Mesendoderm (in vitro differentiated cells): ENCODE measurements around the gene KCNJ12.

Source experiments
- DNase-seq: peaks from one replicate; pipeline ENCODE4 v3.0.0; 2013
- H2AK5ac ChIP-seq: 2 replicates; pipeline ENCODE4 v1.6.1; 2013; ENCODE audit warnings: low read length, inconsistent platforms
- H2BK120ac ChIP-seq: 2 replicates; pipeline ENCODE4 v1.6.1; 2013; ENCODE audit warnings: low read depth, mild to moderate bottlenecking, low read length, moderate library complexity, mixed read lengths
- H2BK15ac ChIP-seq: replicated peaks from 2 replicates; pipeline ENCODE4 v1.6.1; 2013; ENCODE audit warnings: low read depth, mild to moderate bottlenecking, moderate library complexity
- H2BK5ac ChIP-seq: 2 replicates; pipeline ENCODE4 v1.6.1; 2013; ENCODE audit warnings: low read length, inconsistent platforms
- H3K18ac ChIP-seq: 2 replicates; pipeline ENCODE4 v1.6.1; 2013; ENCODE audit warnings: mild to moderate bottlenecking, low read length, mixed read lengths
- H3K23ac ChIP-seq: one replicate; pipeline ENCODE4 v1.6.1; 2013; ENCODE audit warnings: low read length
- H3K27ac ChIP-seq: 2 replicates; pipeline ENCODE4 v1.5.1; 2013; ENCODE audit warnings: low read depth, mild to moderate bottlenecking, inconsistent platforms, low read length, moderate library complexity
- H3K27me3 ChIP-seq: 2 replicates; pipeline ENCODE4 v1.6.1; 2013; ENCODE audit warnings: low read length, control low read depth, mild to moderate bottlenecking, inconsistent platforms; ENCODE audit not compliant: insufficient read depth, poor library complexity
- H3K36me3 ChIP-seq: 2 replicates; pipeline ENCODE4 v1.6.1; 2013; ENCODE audit warnings: low read length, inconsistent platforms; ENCODE audit not compliant: control insufficient read depth, insufficient read depth
- H3K4ac ChIP-seq: one replicate; pipeline ENCODE4 v1.6.1; 2013; ENCODE audit warnings: low read depth, mild to moderate bottlenecking, low read length, moderate library complexity
- H3K4me1 ChIP-seq: 2 replicates; pipeline ENCODE4 v1.6.1; 2013; ENCODE audit warnings: low read depth, low read length, inconsistent platforms; ENCODE audit not compliant: control insufficient read depth
- H3K4me2 ChIP-seq: 2 replicates; pipeline ENCODE4 v1.6.1; 2013; ENCODE audit warnings: low read length
- H3K4me3 ChIP-seq: 2 replicates; pipeline ENCODE4 v1.5.1; 2013; ENCODE audit warnings: mild to moderate bottlenecking, low read length
- H3K56ac ChIP-seq: one replicate; pipeline ENCODE4 v1.6.1; 2013; ENCODE audit warnings: low read length
- H3K79me1 ChIP-seq: 2 replicates; pipeline ENCODE4 v1.6.1; 2013; ENCODE audit warnings: low read length, inconsistent platforms
- H3K79me2 ChIP-seq: 2 replicates; pipeline ENCODE4 v1.6.1; 2013; ENCODE audit warnings: mild to moderate bottlenecking, low read length; ENCODE audit not compliant: control insufficient read depth, insufficient read depth
- H3K9ac ChIP-seq: 2 replicates; pipeline ENCODE4 v1.6.1; 2013; ENCODE audit warnings: low read length, inconsistent platforms
- H4K5ac ChIP-seq: one replicate; pipeline ENCODE4 v1.6.1; 2013; ENCODE audit warnings: low read length
- H4K8ac ChIP-seq: one replicate; pipeline ENCODE4 v1.6.1; 2013; ENCODE audit warnings: low read depth, mild to moderate bottlenecking, control low read depth, low read length, moderate library complexity
- WGBS: extraction: QIAGEN DNeasy Blood & Tissue Kit; methylation state at CpG from one replicate; pipeline ENCODE4 v1.1.7; 2013; ENCODE audit warnings: low lambda C conversion rate, missing lambda C conversion rate; ENCODE audit not compliant: insufficient coverage; ENCODE audit errors: extremely low coverage; 5-methylcytosine and 5-hydroxymethylcytosine counted together

Gene KCNJ12

GRCh38 chr17:21355586-21355985, 20.6 kb upstream of the KCNJ12 start:
- Histone ChIP-seq H3K9ac (no peak overlapping the region), H3K4me3 (no peak overlapping the region), H3K18ac (no peak overlapping the region), H4K5ac (no peak overlapping the region), H3K56ac (no peak overlapping the region), H3K79me2 (no peaks in the 10 kb centered on the region), H3K27ac (no peak overlapping the region), H3K36me3 (no peaks in the 10 kb centered on the region), H3K4me1 (peaks cover 7% of the 10 kb centered on the region), H3K23ac (no peak overlapping the region), H3K4me2 (no peak overlapping the region), H2BK120ac (no peak overlapping the region), H2AK5ac (no peak overlapping the region), H2BK15ac (no peak overlapping the region), H2BK5ac (no peak overlapping the region), H3K79me1 (no peaks in the 10 kb centered on the region), H4K8ac (no peak overlapping the region), H3K4ac (no peak overlapping the region), H3K27me3 (no peaks in the 10 kb centered on the region)
- DNase-seq = no peak
- WGBS = no CpG with 5 or more reads among the region's 12 CpGs

GRCh38 chr17:21356537-21357127, 19.5 kb upstream of the KCNJ12 start:
- no peak overlapping the region for H3K56ac ChIP-seq
- peaks cover 7% of the 10 kb centered on the region for H3K4me1 ChIP-seq
- H3K36me3 ChIP-seq = no peaks in the 10 kb centered on the region
- no peak overlapping the region for H3K27ac ChIP-seq
- no peak for DNase-seq
- no peak overlapping the region for H4K8ac ChIP-seq
- no peak overlapping the region for H4K5ac ChIP-seq
- no peak overlapping the region for H2BK5ac ChIP-seq
- no peaks in the 10 kb centered on the region for H3K79me1 ChIP-seq
- no peak overlapping the region for H3K9ac ChIP-seq
- WGBS = 100% methylated on average over 2 of the region's 2 CpGs
- no peaks in the 10 kb centered on the region for H3K79me2 ChIP-seq
- H3K23ac ChIP-seq = no peak overlapping the region
- H3K4ac ChIP-seq = no peak overlapping the region
- no peak overlapping the region for H3K4me3 ChIP-seq
- no peak overlapping the region for H2BK15ac ChIP-seq
- no peak overlapping the region for H3K18ac ChIP-seq
- no peak overlapping the region for H2AK5ac ChIP-seq
- H3K27me3 ChIP-seq = no peaks in the 10 kb centered on the region
- no peak overlapping the region for H3K4me2 ChIP-seq
- no peak overlapping the region for H2BK120ac ChIP-seq

- H4K5ac ChIP-seq = no peak overlapping the region
- no peak overlapping the region for H2BK15ac ChIP-seq
- no peak overlapping the region for H3K56ac ChIP-seq
- no peak overlapping the region for H2BK5ac ChIP-seq
- WGBS = no CpG with 5 or more reads among the region's 5 CpGs
- H2BK120ac ChIP-seq = no peak overlapping the region
- no peak overlapping the region for H2AK5ac ChIP-seq
- H3K9ac ChIP-seq = no peak overlapping the region
- no peaks in the 10 kb centered on the region for H3K79me1 ChIP-seq
- H3K4me2 ChIP-seq = no peak overlapping the region
- H3K4me3 ChIP-seq = no peak overlapping the region
- H3K27me3 ChIP-seq = no peaks in the 10 kb centered on the region
- no peak overlapping the region for H4K8ac ChIP-seq
- no peak overlapping the region for H3K27ac ChIP-seq
- H3K36me3 ChIP-seq = no peaks in the 10 kb centered on the region
- peaks cover 7% of the 10 kb centered on the region for H3K4me1 ChIP-seq
- H3K4ac ChIP-seq = no peak overlapping the region
- DNase-seq = no peak
- no peak overlapping the region for H3K18ac ChIP-seq
- H3K79me2 ChIP-seq = no peaks in the 10 kb centered on the region
- H3K23ac ChIP-seq = no peak overlapping the region
These were observed 18.9 kb upstream of the KCNJ12 start for GRCh38 chr17:21357281-21357680.

- Histone ChIP-seq H2BK120ac (no peak overlapping the region), H3K79me1 (no peaks in the 10 kb centered on the region), H3K4me3 (no peak overlapping the region), H3K9ac (no peak overlapping the region), H3K4me1 (peaks cover 7% of the 10 kb centered on the region), H4K8ac (no peak overlapping the region), H3K36me3 (no peaks in the 10 kb centered on the region), H3K56ac (no peak overlapping the region), H2AK5ac (no peak overlapping the region), H3K79me2 (no peaks in the 10 kb centered on the region), H2BK15ac (no peak overlapping the region), H4K5ac (no peak overlapping the region), H3K27me3 (no peaks in the 10 kb centered on the region), H2BK5ac (no peak overlapping the region), H3K18ac (no peak overlapping the region), H3K23ac (no peak overlapping the region), H3K4me2 (no peak overlapping the region), H3K4ac (no peak overlapping the region), H3K27ac (no peak overlapping the region)
- peak; percentile 23 for DNase-seq
- no CpG with 5 or more reads among the region's 10 CpGs for WGBS
These were observed 18.2 kb upstream of the KCNJ12 start for GRCh38 chr17:21357696-21358656.

GRCh38 chr17:21358682-21359482, 17.3 kb upstream of the KCNJ12 start:
- H3K27me3 ChIP-seq = no peaks in the 10 kb centered on the region
- H3K79me2 ChIP-seq = no peaks in the 10 kb centered on the region
- H3K27ac ChIP-seq = no peak overlapping the region
- no peak overlapping the region for H2BK120ac ChIP-seq
- H3K4me3 ChIP-seq = no peak overlapping the region
- H3K23ac ChIP-seq = no peak overlapping the region
- H3K4me2 ChIP-seq = no peak overlapping the region
- peak; percentile 42 for DNase-seq
- H2BK15ac ChIP-seq = no peak overlapping the region
- no peak overlapping the region for H3K18ac ChIP-seq
- H4K8ac ChIP-seq = no peak overlapping the region
- peaks cover 7% of the 10 kb centered on the region for H3K4me1 ChIP-seq
- H3K36me3 ChIP-seq = no peaks in the 10 kb centered on the region
- H2AK5ac ChIP-seq = no peak overlapping the region
- H3K9ac ChIP-seq = no peak overlapping the region
- WGBS = no CpG with 5 or more reads among the region's 12 CpGs
- H3K56ac ChIP-seq = no peak overlapping the region
- H3K4ac ChIP-seq = no peak overlapping the region
- H2BK5ac ChIP-seq = no peak overlapping the region
- no peak overlapping the region for H4K5ac ChIP-seq
- H3K79me1 ChIP-seq = no peaks in the 10 kb centered on the region
